Measurements from ENCODE around the gene ZNF808. TPM values are rescaled to one million over a fixed set of nuclear protein-coding genes. Genes with fewer than 3 reads are reported as not detected.

Gene ZNF808
- total and polyA plus RNA-seq, 9 of the 15 experiments (the other 6 are each of a cell fraction or from before 2014, with no cell fraction given) = 3.1 to 20.1 (median 10.9) TPM

GRCh38 chr19:52527134-52527955 is at the start of gene ZNF808 (continued):
- no peak for TF ChIP-seq ZNF347 (CRISPR knock-in tag; IDR thresholded peaks at IDR 0.05; ENCODE audit: low read depth)
- TF ChIP-seq GMEB1 (CRISPR knock-in tag; IDR thresholded peaks at IDR 0.05) = no peak; the same call in 1 of the 2 replicates
- TF ChIP-seq ATF6 (CRISPR knock-in tag; IDR thresholded peaks at IDR 0.05) = no peak
- TF ChIP-seq CBFA2T3 (IDR thresholded peaks at IDR 0.05) = no peak
- TF ChIP-seq ZNF655 (CRISPR knock-in tag; IDR thresholded peaks at IDR 0.05) = no peak
- no peak for TF ChIP-seq ZNF79 (CRISPR knock-in tag; IDR thresholded peaks at IDR 0.05; ENCODE audit: low read depth)
- no peak for TF ChIP-seq KDM4B (IDR thresholded peaks at IDR 0.05; ENCODE audit: borderline replicate concordance in 2 of 2, low read depth in 1 of 2)
- TF ChIP-seq BCLAF1 (IDR thresholded peaks at IDR 0.05; ENCODE audit: borderline replicate concordance in 1 of 2, control insufficient read depth in 1 of 2, low read depth in 2 of 2, low read length in 1 of 2) = no peak
- TF ChIP-seq ZNF184 (CRISPR knock-in tag; IDR thresholded peaks at IDR 0.05) = no peak
- TF ChIP-seq STAT5A (IDR thresholded peaks at IDR 0.05; ENCODE audit: borderline replicate concordance, low read length) = no peak
- no peak for TF ChIP-seq MAFG (tag; conservative IDR thresholded peaks at IDR 0.05)
- TF ChIP-seq HDAC8 (tag; IDR thresholded peaks at IDR 0.05) = no peak
- no peak for TF ChIP-seq CREB3 (tag; conservative IDR thresholded peaks at IDR 0.05; ENCODE audit: low read depth)
- TF ChIP-seq ELF2 (CRISPR knock-in tag; IDR thresholded peaks at IDR 0.05) = no peak
- TF ChIP-seq ERF (CRISPR knock-in tag; IDR thresholded peaks at IDR 0.05) = 0 out of 2 replicates have a peak, but pooled peaks have one; percentile 38
- no peak for TF ChIP-seq MCM5 (IDR thresholded peaks at IDR 0.05; ENCODE audit: low read depth)
- TF ChIP-seq MXD1 (CRISPR knock-in tag; IDR thresholded peaks at IDR 0.05; ENCODE audit: borderline replicate concordance, poor library complexity, severe bottlenecking) = no peak
